ENCODE data around the gene SLC6A11. TPM values are rescaled to one million over a fixed set of nuclear protein-coding genes. Genes with fewer than 3 reads are reported as not detected.

SLC6A11 gene
- total and polyA plus RNA-seq, 9 of the 15 experiments (the other 6 are each of a cell fraction or from before 2014, with no cell fraction given), result 0.04 TPM; not detected in 8

DNA sequence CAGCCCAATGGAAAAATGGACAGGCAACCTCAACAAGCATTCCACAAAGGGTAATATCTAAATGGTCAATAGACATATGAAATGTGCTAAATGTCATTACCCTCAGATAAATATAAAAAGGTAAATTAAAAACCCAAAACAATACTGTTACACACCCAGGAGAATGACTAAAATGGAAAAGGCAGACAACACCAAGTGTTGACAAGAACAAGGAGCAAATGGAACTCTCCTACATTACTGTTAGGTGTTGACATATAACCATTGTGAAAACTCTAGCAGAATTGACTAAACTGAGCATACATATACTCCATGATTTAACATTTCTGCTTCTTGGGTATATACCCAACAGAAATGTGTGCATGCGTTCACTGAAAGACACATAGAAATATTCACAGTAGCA, 25.3 kb upstream of the SLC6A11 start (continued):
- TF ChIP-seq ZNF324 (CRISPR knock-in tag; IDR thresholded peaks at IDR 0.05) (no peak), MBD1 (CRISPR knock-in tag; IDR thresholded peaks at IDR 0.05) (no peak), ZNF512 (tag; IDR thresholded peaks at IDR 0.05) (no peak)
- TF ChIP-seq, protein P1, sequence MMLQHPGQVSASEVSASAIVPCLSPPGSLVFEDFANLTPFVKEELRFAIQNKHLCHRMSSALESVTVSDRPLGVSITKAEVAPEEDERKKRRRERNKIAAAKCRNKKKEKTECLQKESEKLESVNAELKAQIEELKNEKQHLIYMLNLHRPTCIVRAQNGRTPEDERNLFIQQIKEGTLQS (IDR thresholded peaks at IDR 0.05), result no peak
- TF ChIP-seq, protein P1 (CRISPR knock-in tag; conservative IDR thresholded peaks at IDR 0.05), result no peak

- ATAC-seq, result no peak
- Histone ChIP-seq H4K20me1 (replicated peaks; ENCODE audit: control insufficient read depth, insufficient read depth, low read length) (no peaks in the 10 kb centered on the region), H3K27ac (ENCODE audit: extremely low read depth, low read depth, low read length) (no peak overlapping the region), H3K9ac (ENCODE audit: insufficient read depth in 1 of 2, low read depth in 2 of 2, low read length in 2 of 2) (no peak overlapping the region), H3K4me2 (ENCODE audit: insufficient read depth, low read length) (no peak overlapping the region), H3K9me3 (replicated peaks; ENCODE audit: control insufficient read depth, insufficient read depth, low read depth, low read length) (no peaks in the 10 kb centered on the region), H2AFZ (ENCODE audit: low read depth, low read length) (no peak overlapping the region), H3K36me3 (ENCODE audit: control insufficient read depth, insufficient read depth, low read length) (no peaks in the 10 kb centered on the region), H3K4me3 (no peak overlapping the region), H3K9me1 (ENCODE audit: control insufficient read depth, insufficient read depth, low read length) (no peaks in the 10 kb centered on the region), H3K4me1 (replicated peaks in 1 of 2; ENCODE audit: control insufficient read depth in 2 of 2, insufficient read depth in 2 of 2, low read length in 2 of 2) (no peaks in the 10 kb centered on the region), H3K79me2 (ENCODE audit: control insufficient read depth, insufficient read depth, low read length) (no peaks in the 10 kb centered on the region), H3K27me3 (ENCODE audit: control insufficient read depth in 2 of 2, insufficient read depth in 2 of 2, low read length in 2 of 2) (peaks cover 4 to 16% of the 10 kb centered on the region in 2 experiments; a peak in 3 of 5 replicates)
- no peak for DNase-seq (ENCODE audit: extremely low read depth in 1 of 4, low spot score in 3 of 4)
- ChIA-PET POLR2A (interaction anchor here (0.8 to 1.0 kb wide), 2 partner anchors 11 to 518 kb away, joined by 3 read pairs; no protein-coding TSS in a partner anchor), CTCF (ENCODE audit: low intra/inter-chr PET ratio) (interaction anchor here (0.7 kb wide), 1 partner anchor 89 kb away, joined by 4 read pairs; no protein-coding TSS in a partner anchor)
- in situ Hi-C loops (cut with MboI) (no loop called here), intact Hi-C loops (cut with micrococcal nuclease) (no loop called here)
- 0% methylated on average over 4 of the region's 4 CpGs for WGBS (ENCODE audit: insufficient coverage, low coverage, missing lambda C conversion rate)
- TF ChIP-seq FOXA3 (CRISPR knock-in tag; conservative IDR thresholded peaks at IDR 0.05 in 1 of 2, IDR thresholded peaks at IDR 0.05 in 1 of 2), result no peak
- no peak for TF ChIP-seq SIN3A (IDR thresholded peaks at IDR 0.05; ENCODE audit: borderline replicate concordance in 2 of 2, control insufficient read depth in 1 of 2, low read depth in 2 of 2, low read length in 2 of 2)
- TF ChIP-seq, protein P2, sequence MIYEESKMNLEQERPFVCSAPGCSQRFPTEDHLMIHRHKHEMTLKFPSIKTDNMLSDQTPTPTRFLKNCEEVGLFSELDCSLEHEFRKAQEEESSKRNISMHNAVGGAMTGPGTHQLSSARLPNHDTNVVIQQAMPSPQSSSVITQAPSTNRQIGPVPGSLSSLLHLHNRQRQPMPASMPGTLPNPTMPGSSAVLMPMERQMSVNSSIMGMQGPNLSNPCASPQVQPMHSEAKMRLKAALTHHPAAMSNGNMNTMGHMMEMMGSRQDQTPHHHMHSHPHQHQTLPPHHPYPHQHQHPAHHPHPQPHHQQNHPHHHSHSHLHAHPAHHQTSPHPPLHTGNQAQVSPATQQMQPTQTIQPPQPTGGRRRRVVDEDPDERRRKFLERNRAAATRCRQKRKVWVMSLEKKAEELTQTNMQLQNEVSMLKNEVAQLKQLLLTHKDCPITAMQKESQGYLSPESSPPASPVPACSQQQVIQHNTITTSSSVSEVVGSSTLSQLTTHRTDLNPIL (CRISPR knock-in tag; IDR thresholded peaks at IDR 0.05), result no peak
- no peak for TF ChIP-seq ZNF41 (CRISPR knock-in tag; conservative IDR thresholded peaks at IDR 0.05)
- no peak for TF ChIP-seq ZNF668 (CRISPR knock-in tag; IDR thresholded peaks at IDR 0.05)
- no TSS peak for BruUV-seq (replicated peaks)
- no peak for FAIRE-seq
These were observed 23.8 kb upstream of the SLC6A11 start for GRCh38 chr3:10792208-10792607.

Data from K562 (cell line).